Glutamatergic neuron (in vitro differentiated cells): ENCODE measurements around the gene ESYT2. TPM values are rescaled to one million over a fixed set of nuclear protein-coding genes. Genes with fewer than 3 reads are reported as not detected.

Source experiments
- DNase-seq: peaks from one replicate; pipeline ENCODE4 v3.0.0; 2022
- H3K27ac Mint-ChIP-seq: one replicate; pipeline ENCODE4 v1.8.0; 2020; ENCODE audit warnings: mild to moderate bottlenecking, mixed read lengths, inconsistent platforms; ENCODE audit not compliant: unreplicated experiment
- H3K27me3 Mint-ChIP-seq: one replicate; pipeline ENCODE4 v1.8.0; 2020; ENCODE audit warnings: mild to moderate bottlenecking, moderate library complexity, mixed read lengths, inconsistent platforms; ENCODE audit not compliant: unreplicated experiment
- H3K36me3 Mint-ChIP-seq: one replicate; pipeline ENCODE4 v1.8.0; 2020; ENCODE audit warnings: mild to moderate bottlenecking, mixed read lengths, inconsistent platforms; ENCODE audit not compliant: unreplicated experiment
- H3K4me1 Mint-ChIP-seq: one replicate; pipeline ENCODE4 v1.8.0; 2020; ENCODE audit warnings: mild to moderate bottlenecking, low read depth, mixed read lengths, inconsistent platforms; ENCODE audit not compliant: unreplicated experiment
- H3K4me3 Mint-ChIP-seq: one replicate; pipeline ENCODE4 v1.8.0; 2020; ENCODE audit warnings: mild to moderate bottlenecking, mixed read lengths, inconsistent platforms; ENCODE audit not compliant: unreplicated experiment
- H3K9me3 Mint-ChIP-seq: one replicate; pipeline ENCODE4 v1.8.0; 2020; ENCODE audit warnings: mild to moderate bottlenecking, moderate library complexity, mixed read lengths, inconsistent platforms; ENCODE audit not compliant: unreplicated experiment
- CTCF ChIP-seq: fragments of 200-600 bp; sonication (generic); IDR thresholded peaks from one replicate; pipeline ENCODE4 v1.5.0; 2021; ENCODE audit not compliant: partially characterized antibody, unreplicated experiment
- total RNA-seq: library from RNA; stranded (reverse); fragmentation: NEBNext Ultra II Directional; extraction: Animal tissue kit (Norgen Biotek cat#: 25700); gene quantifications from one replicate; pipeline ENCODE4 v1.2.1, GENCODE V29; 2021; ENCODE audit not compliant: unreplicated experiment

ESYT2 gene
- total RNA-seq, 1 donor from 2014 or later, result 41.9 TPM

GRCh38 chr7:158791107-158791506 lies 38.2 kb downstream of the ESYT2 start:
- peaks cover 5% of the 10 kb centered on the region for H3K36me3 Mint-ChIP-seq
- peaks cover 9% of the 10 kb centered on the region for H3K4me1 Mint-ChIP-seq
- peaks cover 2% of the 10 kb centered on the region for H3K27me3 Mint-ChIP-seq
- no peak for TF ChIP-seq CTCF
- no peak overlapping the region for H3K4me3 Mint-ChIP-seq
- DNase-seq, result no peak
- H3K9me3 Mint-ChIP-seq, result no peaks in the 10 kb centered on the region
- no peak overlapping the region for H3K27ac Mint-ChIP-seq

GRCh38 chr7:158789842-158790241 lies 39.5 kb downstream of the ESYT2 start:
- no peak for TF ChIP-seq CTCF
- H3K27me3 Mint-ChIP-seq, result no peaks in the 10 kb centered on the region
- H3K4me3 Mint-ChIP-seq, result no peak overlapping the region
- H3K27ac Mint-ChIP-seq, result no peak overlapping the region
- H3K36me3 Mint-ChIP-seq, result peaks cover 5% of the 10 kb centered on the region
- no peaks in the 10 kb centered on the region for H3K9me3 Mint-ChIP-seq
- no peaks in the 10 kb centered on the region for H3K4me1 Mint-ChIP-seq
- DNase-seq, result no peak

GRCh38 chr7:158786898-158787297 lies 42.4 kb downstream of the ESYT2 start:
- peaks cover 5% of the 10 kb centered on the region for H3K36me3 Mint-ChIP-seq
- no peak overlapping the region for H3K4me3 Mint-ChIP-seq
- H3K4me1 Mint-ChIP-seq, result no peaks in the 10 kb centered on the region
- no peak for DNase-seq
- no peak for TF ChIP-seq CTCF
- no peaks in the 10 kb centered on the region for H3K9me3 Mint-ChIP-seq
- H3K27me3 Mint-ChIP-seq, result no peaks in the 10 kb centered on the region
- no peak overlapping the region for H3K27ac Mint-ChIP-seq

GRCh38 chr7:158784270-158784669 lies 45.0 kb downstream of the ESYT2 start:
- no peak for DNase-seq
- no peak overlapping the region for H3K4me3 Mint-ChIP-seq
- H3K36me3 Mint-ChIP-seq, result no peaks in the 10 kb centered on the region
- no peak overlapping the region for H3K27ac Mint-ChIP-seq
- no peaks in the 10 kb centered on the region for H3K27me3 Mint-ChIP-seq
- no peaks in the 10 kb centered on the region for H3K4me1 Mint-ChIP-seq
- H3K9me3 Mint-ChIP-seq, result no peaks in the 10 kb centered on the region
- no peak for TF ChIP-seq CTCF

GRCh38 chr7:158783595-158783994 lies 45.7 kb downstream of the ESYT2 start:
- Mint-ChIP-seq H3K27me3 (no peaks in the 10 kb centered on the region), H3K4me3 (no peak overlapping the region), H3K27ac (no peak overlapping the region), H3K9me3 (no peaks in the 10 kb centered on the region), H3K36me3 (no peaks in the 10 kb centered on the region), H3K4me1 (no peaks in the 10 kb centered on the region)
- no peak for DNase-seq
- no peak for TF ChIP-seq CTCF
